ENCODE data around the gene RAB3GAP2. TPM values are rescaled to one million over a fixed set of nuclear protein-coding genes. Genes with fewer than 3 reads are reported as not detected.
"Not testable (repeated sequence)": the region's sequence is repeated elsewhere in the genome, so short reads cannot be mapped to it uniquely, and the experiment has no call there.

RAB3GAP2 gene
- total and polyA plus RNA-seq, 9 donors, result 7.6 to 33.4 (median 24.3) TPM

DNA sequence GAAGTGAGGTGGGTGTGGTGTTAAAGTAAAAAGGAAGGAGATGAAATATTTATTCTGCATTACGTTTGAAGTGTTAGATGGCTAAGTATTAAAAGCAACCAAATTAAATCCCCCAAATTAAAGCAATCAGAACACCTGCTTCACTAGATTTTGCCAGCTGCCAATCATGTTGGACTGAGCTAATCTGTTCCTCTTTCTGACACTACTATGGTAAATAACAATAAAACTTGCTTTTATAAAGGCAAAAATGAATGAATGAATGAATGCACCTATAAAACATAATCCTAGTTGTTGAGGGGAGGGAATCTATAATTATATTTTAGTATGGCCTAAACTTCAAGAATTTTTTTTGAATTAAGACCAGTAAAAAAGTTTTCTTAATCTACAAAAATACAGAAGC lies 51.0 kb downstream of the RAB3GAP2 start:
- intact Hi-C loops (cut with DNase I), result no loop called here
- Histone ChIP-seq H3K4me3 (no peak overlapping the region), H3K27ac (no peak overlapping the region), H3K27me3 (no peaks in the 10 kb centered on the region), H3K4me1 (ENCODE audit: insufficient read depth) (no peaks in the 10 kb centered on the region), H3K9me3 (no peaks in the 10 kb centered on the region), H3K36me3 (no peaks in the 10 kb centered on the region)
- whole genome bisulfite sequencing, 3 donors, result 89 to 97% (median 97%) methylated on average over 1 of the region's 1 CpG
- TF ChIP-seq POLR2A (IDR thresholded peaks at IDR 0.05) (no peak), CTCF (IDR thresholded peaks at IDR 0.05) (no peak), EP300 (IDR thresholded peaks at IDR 0.05) (no peak)
- DNase-seq, result no peak

GRCh38 chr1:220220699-220221040 lies 51.6 kb downstream of the RAB3GAP2 start:
- H3K9me3 ChIP-seq; H3K27ac ChIP-seq; DNase-seq; H3K36me3 ChIP-seq; H3K4me3 ChIP-seq; H3K4me1 ChIP-seq (ENCODE audit: insufficient read depth); H3K27me3 ChIP-seq; intact Hi-C loops (cut with DNase I): not testable (repeated sequence)
- 90 to 91% (median 90%) methylated on average over 4 of the region's 4 CpGs for WGBS, 3 donors

DNA sequence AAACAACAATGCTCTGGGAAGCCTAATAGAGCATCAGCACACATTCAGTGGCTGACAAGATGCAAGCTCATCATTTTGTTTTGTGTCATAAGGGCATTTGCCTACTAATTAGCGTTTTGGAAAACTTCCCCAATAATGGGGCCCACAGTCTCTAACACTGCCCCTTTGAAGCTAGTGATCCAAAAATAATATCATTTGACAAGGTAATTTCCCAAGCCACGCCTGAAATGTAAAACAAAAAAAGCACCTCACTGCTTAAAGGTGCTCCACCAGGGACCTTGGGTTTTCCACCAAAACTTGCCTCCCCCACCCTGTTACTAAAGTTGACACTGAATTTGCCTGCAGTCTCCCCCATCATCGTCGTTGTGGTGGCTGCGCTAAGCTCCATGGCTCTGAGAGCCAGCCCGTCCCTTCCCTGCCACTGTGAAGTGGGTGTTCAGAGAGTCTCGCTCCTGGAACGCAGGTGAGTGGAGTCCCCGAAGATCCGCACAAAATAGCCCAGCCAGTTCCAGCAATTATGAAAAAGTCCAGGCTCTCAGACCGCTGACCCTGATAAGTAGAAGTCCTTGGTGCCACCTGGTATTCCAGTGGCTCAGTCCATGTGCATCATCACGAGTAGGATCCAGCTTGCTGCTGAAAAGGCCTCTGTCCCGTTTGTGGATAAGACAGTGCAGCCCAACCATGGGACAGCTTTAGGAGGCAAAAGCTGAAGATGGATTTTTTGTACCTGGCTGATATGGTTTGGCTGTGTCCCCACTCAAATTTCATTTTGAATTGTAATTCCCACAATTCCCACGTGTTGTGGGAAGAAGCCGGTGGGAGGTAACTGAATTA lies 52.2 kb downstream of the RAB3GAP2 start:
- intact Hi-C loops (cut with DNase I), result loop anchor here in 1 of 4 donors (10.0 kb wide), 1 partner anchor 555 kb away; no protein-coding TSS in a partner anchor
- Histone ChIP-seq H3K4me3 (no peak overlapping the region), H3K27me3 (no peaks in the 10 kb centered on the region), H3K36me3 (no peaks in the 10 kb centered on the region), H3K4me1 (ENCODE audit: insufficient read depth) (no peaks in the 10 kb centered on the region), H3K27ac (no peak overlapping the region), H3K9me3 (no peaks in the 10 kb centered on the region)
- WGBS, 3 donors, result 85 to 91% (median 87%) methylated on average over 15 of the region's 15 CpGs
- TF ChIP-seq POLR2A (IDR thresholded peaks at IDR 0.05) (no peak), CTCF (IDR thresholded peaks at IDR 0.05) (no peak), EP300 (IDR thresholded peaks at IDR 0.05) (no peak)
- DNase-seq, result no peak

- H3K27ac ChIP-seq, result no peak overlapping the region
- peaks cover 1% of the 10 kb centered on the region for H3K4me1 ChIP-seq (ENCODE audit: insufficient read depth)
- no peak overlapping the region for H3K4me3 ChIP-seq
- intact Hi-C loops (cut with DNase I), result loop anchor here in 1 of 4 donors (10.0 kb wide), 1 partner anchor 556 kb away; no protein-coding TSS in a partner anchor
- DNase-seq, result no peak
- TF ChIP-seq POLR2A (IDR thresholded peaks at IDR 0.05) (no peak), EP300 (IDR thresholded peaks at IDR 0.05) (no peak), CTCF (IDR thresholded peaks at IDR 0.05) (no peak)
- H3K9me3 ChIP-seq, result no peaks in the 10 kb centered on the region
- H3K36me3 ChIP-seq, result no peaks in the 10 kb centered on the region
- H3K27me3 ChIP-seq, result no peaks in the 10 kb centered on the region
Observed at GRCh38 chr1:220219136-220219442, 53.2 kb downstream of the RAB3GAP2 start.

- not testable (repeated sequence) for H3K4me1 ChIP-seq (ENCODE audit: insufficient read depth); H3K36me3 ChIP-seq; H3K4me3 ChIP-seq; H3K9me3 ChIP-seq; H3K27ac ChIP-seq; H3K27me3 ChIP-seq
- DNase-seq, result peak; percentile 20 to 51 (median 40)
- intact Hi-C loops (cut with DNase I), result loop anchor here in 1 of 4 donors (10.0 kb wide), 1 partner anchor 556 kb away; no protein-coding TSS in a partner anchor
- WGBS, 3 donors, result 53 to 56% (median 54%) methylated on average over 6 of the region's 6 CpGs
- TF ChIP-seq CTCF (IDR thresholded peaks at IDR 0.05), result peak in 1 of 3 donors; percentile 20
Observed at GRCh38 chr1:220218397-220219135, 53.7 kb downstream of the RAB3GAP2 start.

Data from ovary (tissue), 9 donors.